Mammary epithelial cell (primary cell): ENCODE data around the gene PGBD5.

Source experiments
- CTCF ChIP-seq, 2 donors: IDR thresholded peaks in 1 of 2; conservative IDR thresholded peaks in 1 of 2; 2 replicates each; pipeline ENCODE4 v1.5.1; 2011 to 2012; ENCODE audit warnings: inconsistent platforms in 2 of 2, low read length in 2 of 2, mild to moderate bottlenecking in 2 of 2, control low read depth in 1 of 2, low read depth in 1 of 2; ENCODE audit not compliant: insufficient read depth in 1 of 2; ENCODE audit errors: extremely low read depth in 1 of 2
- EZH2 ChIP-seq: IDR thresholded peaks from 2 replicates; pipeline ENCODE4 v1.6.1; 2012; ENCODE audit warnings: low read length, inconsistent platforms, borderline replicate concordance

GRCh38 chr1:230270559-230271281 lies 155.4 kb downstream of the PGBD5 start:
- no peak for TF ChIP-seq CTCF (conservative IDR thresholded peaks at IDR 0.05 in 1 of 2, IDR thresholded peaks at IDR 0.05 in 1 of 2; ENCODE audit: extremely low read depth in 1 of 2, insufficient read depth in 1 of 2, low read depth in 1 of 2, low read length in 2 of 2)
- TF ChIP-seq EZH2, result no peak
